K562 (cell line): ENCODE data around the gene CTF1. TPM values are rescaled to one million over a fixed set of nuclear protein-coding genes. Genes with fewer than 3 reads are reported as not detected.

ENCODE experiments used
- ARNT ChIP-seq, 2 experiments: fragments of 450-650 bp; IDR thresholded peaks; 2 replicates each; pipeline ENCODE4 v1.6.1; 2016; ENCODE audit warnings: mild to moderate bottlenecking in 1 of 2
- COPS2 ChIP-seq: fragments of 450-650 bp; conservative IDR thresholded peaks from 2 replicates; pipeline ENCODE4 v1.6.1; 2016; ENCODE audit warnings: mild to moderate bottlenecking, moderate library complexity
- ELF4 ChIP-seq: fragments of 450-650 bp; formaldehyde crosslinking; IDR thresholded peaks from 2 replicates; pipeline ENCODE4 v1.4.0; 2022; ENCODE audit warnings: missing genetic modification characterization
- ETV5 ChIP-seq: sonication (generic); formaldehyde crosslinking; IDR thresholded peaks from 2 replicates; pipeline ENCODE4 v1.4.0; 2020; ENCODE audit warnings: low read depth, mild to moderate bottlenecking, missing genetic modification reagents
- ID3 ChIP-seq, 2 experiments: fragments of 250-450 bp in 1 of 2; fragments of 450-650 bp in 1 of 2; sonication (Bioruptor Pico) in 1 of 2; IDR thresholded peaks; 2 replicates each; pipeline versions ENCODE4 v1.6.1 to v1.8.0; 2016 to 2021; ENCODE audit warnings: mild to moderate bottlenecking in 2 of 2, moderate library complexity in 2 of 2, missing compliant biosample characterization in 1 of 2, missing genetic modification characterization in 1 of 2
- JUND ChIP-seq, 2 experiments: IDR thresholded peaks; 2 replicates in 1 of 2; 3 replicates in 1 of 2; pipeline ENCODE4 v1.6.1; 2011; ENCODE audit warnings: borderline replicate concordance in 2 of 2, low read depth in 2 of 2, low read length in 2 of 2, improper control_type of control experiment in 1 of 2, missing biosample characterization in 1 of 2, missing genetic modification characterization in 1 of 2, missing genetic modification reagents in 1 of 2
- KDM2B ChIP-seq: fragments of 250-450 bp; sonication (Bioruptor Pico); IDR thresholded peaks from 2 replicates; pipeline ENCODE4 v1.8.0; 2021; ENCODE audit warnings: mild to moderate bottlenecking, moderate library complexity
- KDM4B ChIP-seq, 2 experiments: fragments of 450-650 bp in 1 of 2; sonication (generic) in 1 of 2; IDR thresholded peaks; 2 replicates each; pipeline ENCODE4 v1.6.1; 2016 to 2017; ENCODE audit warnings: borderline replicate concordance in 2 of 2, antibody characterized with exemption in 1 of 2, low read depth in 1 of 2, mild to moderate bottlenecking in 1 of 2
- LCOR ChIP-seq: sonication (generic); formaldehyde crosslinking; IDR thresholded peaks from 2 replicates; pipeline ENCODE4 v1.8.0; 2022; ENCODE audit warnings: mild to moderate bottlenecking, missing genetic modification reagents
- PBX2 ChIP-seq, 2 experiments: IDR thresholded peaks in 1 of 2; conservative IDR thresholded peaks in 1 of 2; 2 replicates each; pipeline ENCODE4 v1.6.1; 2016; ENCODE audit warnings: low read depth in 2 of 2, mild to moderate bottlenecking in 1 of 2, missing compliant biosample characterization in 1 of 2, missing genetic modification characterization in 1 of 2, moderate library complexity in 1 of 2
- POLR2G ChIP-seq: fragments of 200-400 bp; formaldehyde crosslinking; IDR thresholded peaks from 2 replicates; pipeline ENCODE4 v1.6.1; 2017; ENCODE audit warnings: low read depth, mild to moderate bottlenecking, antibody characterized with exemption, low read length, moderate library complexity
- POU5F1 ChIP-seq: fragments of 150-350 bp; IDR thresholded peaks from 2 replicates; pipeline ENCODE4 v1.6.1; 2014; ENCODE audit warnings: borderline replicate concordance, low read length, low read depth, mild to moderate bottlenecking; ENCODE audit not compliant: partially characterized antibody
- SPI1 ChIP-seq: IDR thresholded peaks from 2 replicates; pipeline ENCODE4 v1.6.1; 2011; ENCODE audit warnings: low read depth, low read length, control low read depth, borderline replicate concordance
- ZNF239 ChIP-seq: fragments of 250-450 bp; sonication (Bioruptor Pico); IDR thresholded peaks from 2 replicates; pipeline ENCODE4 v1.4.0; 2020; ENCODE audit warnings: mild to moderate bottlenecking
- ZNF395 ChIP-seq: fragments of 200-800 bp; sonication (Bioruptor generic); IDR thresholded peaks from 2 replicates; pipeline ENCODE4 v1.6.1; 2017; ENCODE audit warnings: missing genetic modification characterization, missing compliant biosample characterization
- ZNF41 ChIP-seq: fragments of 250-450 bp; sonication (Bioruptor Pico); conservative IDR thresholded peaks from 2 replicates; pipeline ENCODE4 v1.4.0; 2020; ENCODE audit warnings: mild to moderate bottlenecking
- ZNF584 ChIP-seq: fragments of 200-800 bp; sonication (Bioruptor generic); IDR thresholded peaks from 2 replicates; pipeline ENCODE4 v1.6.1; 2016; ENCODE audit warnings: low read depth, mild to moderate bottlenecking, missing genetic modification characterization, missing compliant biosample characterization
- polyA plus RNA-seq, 8 experiments: library from polyadenylated mRNA; depleted of rRNA in 4 of 8; stranded (reverse) in 5 of 8; unstranded in 3 of 8; fragments of >200 nt; fragmentation: Nextera tagmentation in 2 of 8; fragmentation: Illumina TruSeq in 1 of 8; extraction: Ambion mirVana in 2 of 8; extraction: Trizol in 1 of 8; gene quantifications; 2 replicates each; pipeline versions ENCODE4 v1.2.1 to v1.2.3, GENCODE V29; 2011 to 2014; ENCODE audit warnings: inconsistent platforms in 1 of 8, missing spikeins in 1 of 8
- total RNA-seq, 7 experiments: library from RNA; depleted of rRNA in 6 of 7; stranded (reverse); fragments of >200 nt in 6 of 7; fragmentation: Illumina TruSeq in 2 of 7; extraction: Trizol in 2 of 7; gene quantifications; 2 replicates each; pipeline versions ENCODE4 v1.2.1 to v1.2.3, GENCODE V29; 2011 to 2021; ENCODE audit warnings: low replicate concordance in 1 of 7
- TF ChIP-seq, protein P1 (sequence below): fragments of 450-650 bp; formaldehyde crosslinking; IDR thresholded peaks from 2 replicates; pipeline ENCODE4 v1.4.0; 2020; ENCODE audit warnings: mild to moderate bottlenecking, moderate library complexity
- TF ChIP-seq, protein P2 (sequence below): fragments of 450-650 bp; formaldehyde crosslinking; IDR thresholded peaks from 2 replicates; pipeline ENCODE4 v1.4.0; 2022; ENCODE audit warnings: mild to moderate bottlenecking, moderate library complexity

CTF1 gene
- total and polyA plus RNA-seq, 9 of the 15 experiments (the other 6 are each of a cell fraction or from before 2014, with no cell fraction given) = 0.24 to 2.5 (median 0.44) TPM

DNA sequence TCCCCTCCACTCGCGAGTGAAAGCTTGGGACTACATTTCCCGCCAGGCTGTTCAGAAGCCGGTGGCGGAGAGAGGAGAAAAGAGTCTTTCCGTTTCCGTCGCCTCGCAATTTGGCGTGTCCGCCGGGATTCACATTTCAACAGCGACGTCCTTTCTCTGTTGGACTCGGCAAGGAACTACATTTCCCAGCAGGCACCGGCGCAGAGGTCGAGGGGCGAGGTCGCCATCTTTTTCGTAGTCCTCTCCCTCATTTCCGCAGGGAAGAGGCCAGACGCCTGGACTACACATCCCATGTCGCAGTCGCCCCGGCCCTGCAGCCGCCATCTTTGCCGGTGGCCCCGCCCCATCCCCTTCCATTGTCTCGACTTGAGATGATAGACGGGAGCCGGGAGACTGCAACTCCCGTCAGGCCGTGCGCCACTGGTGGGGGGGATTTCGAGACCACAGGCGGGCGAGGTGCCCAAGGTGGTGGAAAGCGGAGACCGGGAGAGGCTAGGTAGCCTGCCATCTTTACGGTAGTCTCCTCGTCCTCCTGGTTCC lies 26.1 kb downstream of the CTF1 start (continued):
- TF ChIP-seq LCOR (CRISPR knock-in tag) = 0 out of 2 replicates have a peak, but pooled peaks have one; percentile 40
- no peak for TF ChIP-seq KDM2B (CRISPR knock-in tag)
- TF ChIP-seq ZNF395 = peak; percentile 94; the same call in 1 of the 2 replicates
- TF ChIP-seq ZNF584 (CRISPR knock-in tag) = peak; percentile 80
- TF ChIP-seq ARNT (IDR thresholded peaks at IDR 0.05) = no peak
- peak; percentile 47 for TF ChIP-seq ZNF239
- peak; percentile 68 for TF ChIP-seq PBX2 (CRISPR knock-in tag; IDR thresholded peaks at IDR 0.05; ENCODE audit: low read depth)
- peak; percentile 76 for TF ChIP-seq PBX2 (tag; conservative IDR thresholded peaks at IDR 0.05; ENCODE audit: low read depth)
- peak; percentile 89 for TF ChIP-seq POLR2G
- TF ChIP-seq JUND (IDR thresholded peaks at IDR 0.05; ENCODE audit: borderline replicate concordance, low read depth, low read length) = peak; percentile 60; the same call in 1 of the 2 replicates
- no peak; the same call in 2 of the 3 replicates for TF ChIP-seq JUND (tag; IDR thresholded peaks at IDR 0.05; ENCODE audit: borderline replicate concordance, low read depth, low read length)
- TF ChIP-seq POU5F1 = peak; percentile 96
- TF ChIP-seq ZNF41 (CRISPR knock-in tag) = no peak
- TF ChIP-seq, protein P1, sequence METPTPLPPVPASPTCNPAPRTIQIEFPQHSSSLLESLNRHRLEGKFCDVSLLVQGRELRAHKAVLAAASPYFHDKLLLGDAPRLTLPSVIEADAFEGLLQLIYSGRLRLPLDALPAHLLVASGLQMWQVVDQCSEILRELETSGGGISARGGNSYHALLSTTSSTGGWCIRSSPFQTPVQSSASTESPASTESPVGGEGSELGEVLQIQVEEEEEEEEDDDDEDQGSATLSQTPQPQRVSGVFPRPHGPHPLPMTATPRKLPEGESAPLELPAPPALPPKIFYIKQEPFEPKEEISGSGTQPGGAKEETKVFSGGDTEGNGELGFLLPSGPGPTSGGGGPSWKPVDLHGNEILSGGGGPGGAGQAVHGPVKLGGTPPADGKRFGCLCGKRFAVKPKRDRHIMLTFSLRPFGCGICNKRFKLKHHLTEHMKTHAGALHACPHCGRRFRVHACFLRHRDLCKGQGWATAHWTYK = peak; percentile 86; the same call in 1 of the 2 replicates
- TF ChIP-seq ELF4 = peak; percentile 9; the same call in 1 of the 2 replicates
- 0 out of 2 replicates have a peak, but pooled peaks have one; percentile 55 for TF ChIP-seq SPI1
- TF ChIP-seq, protein P2, sequence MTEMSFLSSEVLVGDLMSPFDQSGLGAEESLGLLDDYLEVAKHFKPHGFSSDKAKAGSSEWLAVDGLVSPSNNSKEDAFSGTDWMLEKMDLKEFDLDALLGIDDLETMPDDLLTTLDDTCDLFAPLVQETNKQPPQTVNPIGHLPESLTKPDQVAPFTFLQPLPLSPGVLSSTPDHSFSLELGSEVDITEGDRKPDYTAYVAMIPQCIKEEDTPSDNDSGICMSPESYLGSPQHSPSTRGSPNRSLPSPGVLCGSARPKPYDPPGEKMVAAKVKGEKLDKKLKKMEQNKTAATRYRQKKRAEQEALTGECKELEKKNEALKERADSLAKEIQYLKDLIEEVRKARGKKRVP (CRISPR knock-in tag) = peak; percentile 81
- no peak for TF ChIP-seq ID3 (CRISPR knock-in tag; IDR thresholded peaks at IDR 0.05)
- no peak; the same call in 1 of the 2 replicates for TF ChIP-seq ID3 (tag; IDR thresholded peaks at IDR 0.05)
- TF ChIP-seq COPS2 = no peak
- TF ChIP-seq KDM4B (IDR thresholded peaks at IDR 0.05; ENCODE audit: borderline replicate concordance in 2 of 2, low read depth in 1 of 2) = peak in 1 of 2 experiments; percentile 83; a peak in 2 of 4 replicates
- peak; percentile 17; the same call in 1 of the 2 replicates for TF ChIP-seq ETV5 (CRISPR knock-in tag)
